ENCODE results near the gene IL11. TPM values are rescaled to one million over a fixed set of nuclear protein-coding genes. Genes with fewer than 3 reads are reported as not detected.
"Not testable (repeated sequence)": the region's sequence is repeated elsewhere in the genome, so short reads cannot be mapped to it uniquely, and the experiment has no call there.

Gene IL11
- total RNA-seq, 2 experiments from 2014 or later, result 0.09 to 0.18 TPM

DNA sequence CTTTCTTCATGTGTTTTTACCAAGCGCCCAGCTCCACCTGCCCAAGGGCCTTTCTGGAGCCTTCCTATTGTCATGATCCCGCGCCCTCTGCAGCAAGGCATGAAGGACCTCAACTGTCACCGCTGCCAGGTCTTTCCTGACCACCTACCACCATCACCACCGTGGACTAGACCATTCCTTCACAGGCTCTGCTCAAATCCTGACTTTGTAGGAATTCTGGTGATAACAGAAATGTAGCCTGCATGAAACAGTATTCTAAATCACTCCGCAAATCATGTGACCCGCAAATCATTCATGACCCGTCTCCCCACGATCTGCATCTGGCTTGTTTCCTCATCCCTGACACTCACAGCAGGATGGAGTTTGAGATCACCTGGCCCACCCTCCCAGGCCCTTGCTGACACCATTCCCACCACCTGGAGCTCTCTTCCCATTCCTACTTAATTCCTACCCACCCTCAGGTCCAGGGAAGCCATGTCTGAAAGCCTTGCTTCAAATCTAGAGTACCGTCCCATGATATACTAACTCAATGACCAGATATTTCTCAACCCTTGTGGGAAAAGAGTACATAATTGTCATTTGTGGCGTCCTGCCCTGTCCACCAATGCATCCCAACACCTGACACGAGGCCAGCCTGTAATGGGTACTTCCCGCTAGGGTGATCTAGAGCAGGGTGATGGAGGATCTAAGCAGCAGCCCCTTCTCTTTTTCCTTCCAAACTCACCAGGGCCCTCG, 36.0 kb upstream of the IL11 start:
- Mint-ChIP-seq H3K27ac (peak overlapping the region; percentile 85), H3K4me3 (peak overlapping the region; percentile 90), H3K4me1 (peaks cover 24% of the 10 kb centered on the region), H3K36me3 (ENCODE audit: low read depth) (peaks cover 55% of the 10 kb centered on the region), H3K27me3 (no peaks in the 10 kb centered on the region), H3K9me3 (ENCODE audit: low read depth) (peaks cover 4% of the 10 kb centered on the region)
- ChIA-PET POLR2A (interaction anchor here (0.7 to 4.4 kb wide), 6 partner anchors 8 to 98 kb away, joined by 3 to 41 read pairs (median 6); partner anchors contain the start of genes KMT5C and TMEM238), CTCF (no interaction called here)
- no peak for ATAC-seq
- intact Hi-C loops (cut with DNase I, micrococcal nuclease), result loop anchor here in 1 of 2 experiments (5.0 kb wide), 1 partner anchor 46 kb away; no protein-coding TSS in a partner anchor
- DNase-seq, result no peak

DNA sequence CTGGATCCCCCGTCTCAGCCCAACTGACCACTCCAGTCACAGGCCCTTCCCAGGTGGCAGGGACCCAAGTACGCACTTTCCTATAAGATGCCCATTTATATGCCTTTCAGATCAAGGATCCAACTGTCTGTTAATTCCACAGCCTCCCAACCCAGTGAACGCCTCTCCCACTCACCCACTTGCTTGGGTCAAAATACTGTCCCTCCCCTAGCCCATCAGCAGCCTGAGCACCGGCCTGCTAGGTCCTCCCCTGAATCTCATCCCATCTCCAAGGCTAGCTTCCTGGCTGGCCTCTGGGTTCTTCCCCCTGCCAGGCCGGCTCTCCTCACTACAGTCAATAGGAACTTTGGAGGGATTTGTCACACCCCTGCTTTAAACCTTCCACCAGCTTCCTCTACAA, 35.4 kb upstream of the IL11 start:
- intact Hi-C loops (cut with DNase I, micrococcal nuclease), result loop anchor here in 1 of 2 experiments (5.0 kb wide), 1 partner anchor 47 kb away; no protein-coding TSS in a partner anchor
- ChIA-PET POLR2A (interaction anchor here (0.7 to 4.4 kb wide), 5 partner anchors 13 to 98 kb away, joined by 3 to 41 read pairs (median 5); partner anchors contain the start of genes KMT5C and TMEM238), CTCF (no interaction called here)
- H3K9me3 Mint-ChIP-seq (ENCODE audit: low read depth), result peaks cover 4% of the 10 kb centered on the region
- H3K4me1 Mint-ChIP-seq, result peaks cover 24% of the 10 kb centered on the region
- DNase-seq, result no peak
- peak overlapping the region; percentile 90 for H3K4me3 Mint-ChIP-seq
- H3K27ac Mint-ChIP-seq, result peak overlapping the region; percentile 85
- H3K27me3 Mint-ChIP-seq, result no peaks in the 10 kb centered on the region
- no peak for ATAC-seq
- peaks cover 56% of the 10 kb centered on the region for H3K36me3 Mint-ChIP-seq (ENCODE audit: low read depth)

- POLR2A ChIA-PET, result interaction anchor here (0.6 to 1.5 kb wide), 4 partner anchors 12 to 147 kb away, joined by 3 read pairs; no protein-coding TSS in a partner anchor
- no peak for ATAC-seq
- no peaks in the 10 kb centered on the region for H3K27me3 Mint-ChIP-seq
- CTCF ChIA-PET, result no interaction called here
- H3K4me1 Mint-ChIP-seq, result peaks cover 37% of the 10 kb centered on the region
- H3K27ac Mint-ChIP-seq, result no peak overlapping the region
- no peaks in the 10 kb centered on the region for H3K9me3 Mint-ChIP-seq (ENCODE audit: low read depth)
- no peak for DNase-seq
- intact Hi-C loops (cut with DNase I, micrococcal nuclease), result no loop called here
- peaks cover 52% of the 10 kb centered on the region for H3K36me3 Mint-ChIP-seq (ENCODE audit: low read depth)
- no peak overlapping the region for H3K4me3 Mint-ChIP-seq
These were observed 32.2 kb upstream of the IL11 start for GRCh38 chr19:55402509-55402908.

GRCh38 chr19:55401390-55401789, 31.1 kb upstream of the IL11 start:
- intact Hi-C loops (cut with DNase I, micrococcal nuclease); H3K27me3 Mint-ChIP-seq; H3K4me3 Mint-ChIP-seq; H3K9me3 Mint-ChIP-seq (ENCODE audit: low read depth); ATAC-seq; H3K27ac Mint-ChIP-seq; CTCF ChIA-PET; DNase-seq: not testable (repeated sequence)
- POLR2A ChIA-PET, result interaction anchor here (0.5 to 1.5 kb wide), 2 partner anchors 146 to 200 kb away, joined by 3 read pairs; no protein-coding TSS in a partner anchor
- Mint-ChIP-seq H3K36me3 (ENCODE audit: low read depth) (peaks cover 45% of the 10 kb centered on the region), H3K4me1 (peaks cover 35% of the 10 kb centered on the region)

DNA sequence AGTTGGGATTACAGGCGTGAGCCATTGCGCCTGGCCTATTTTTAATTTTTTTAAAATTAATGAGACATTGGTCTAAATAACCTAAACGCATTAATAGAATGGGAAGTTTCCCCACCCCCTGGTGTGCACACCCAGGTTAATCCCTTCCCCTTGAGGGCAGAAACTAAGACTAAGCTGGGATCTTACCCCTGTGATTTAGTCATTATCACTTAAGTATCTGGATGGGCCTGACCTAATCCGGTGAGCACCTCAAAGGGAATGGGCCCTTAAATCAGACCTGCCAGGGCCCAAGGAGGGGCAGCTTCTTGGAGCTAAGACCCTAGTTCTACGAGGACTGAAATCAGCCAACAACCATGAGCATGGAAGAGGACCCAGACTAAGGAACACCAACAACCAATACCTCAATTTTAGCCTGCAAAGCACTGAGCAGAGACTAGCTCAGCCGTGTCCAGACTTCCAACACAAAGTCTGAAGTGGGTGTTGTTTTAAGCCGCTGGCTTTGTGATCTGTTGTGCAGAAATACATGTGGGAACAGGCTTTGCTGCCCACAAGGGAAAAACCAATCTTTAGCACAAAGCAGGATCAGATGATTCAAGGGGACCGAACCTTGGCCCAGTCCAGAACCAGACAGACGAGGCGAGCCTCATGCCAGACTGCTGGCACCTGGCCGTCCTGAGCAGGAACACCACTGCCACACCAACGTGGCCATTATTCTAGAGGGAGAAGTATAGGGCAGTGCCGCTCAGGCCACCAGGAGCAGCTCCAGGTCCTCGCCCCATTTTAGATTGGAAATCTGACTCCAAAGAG, 30.2 kb upstream of the IL11 start:
- peaks cover 36% of the 10 kb centered on the region for H3K36me3 Mint-ChIP-seq (ENCODE audit: low read depth)
- ATAC-seq (no peak), DNase-seq (no peak)
- H3K4me1 Mint-ChIP-seq, result peaks cover 26% of the 10 kb centered on the region
- CTCF ChIA-PET, result no interaction called here
- no peaks in the 10 kb centered on the region for H3K27me3 Mint-ChIP-seq
- H3K9me3 Mint-ChIP-seq (ENCODE audit: low read depth), result no peaks in the 10 kb centered on the region
- POLR2A ChIA-PET, result interaction anchor here (0.5 to 3.2 kb wide), 3 partner anchors 7 to 201 kb away, joined by 3 to 14 read pairs (median 3); partner anchors contain the start of gene UBE2S
- intact Hi-C loops (cut with DNase I, micrococcal nuclease), result no loop called here
- no peak overlapping the region for H3K4me3 Mint-ChIP-seq
- no peak overlapping the region for H3K27ac Mint-ChIP-seq

- CTCF ChIA-PET, result interaction anchor here (0.7 kb wide), 1 partner anchor 14 kb away, joined by 3 read pairs; the partner anchor contains the start of gene TMEM238
- no peaks in the 10 kb centered on the region for H3K27me3 Mint-ChIP-seq
- POLR2A ChIA-PET, result interaction anchor here (0.6 to 3.2 kb wide), 3 partner anchors 9 to 257 kb away, joined by 3 to 14 read pairs (median 3); partner anchors contain the start of gene UBE2S
- peaks cover 22% of the 10 kb centered on the region for H3K4me1 Mint-ChIP-seq
- H3K9me3 Mint-ChIP-seq (ENCODE audit: low read depth), result no peaks in the 10 kb centered on the region
- ATAC-seq (peak; percentile 80), DNase-seq (no peak)
- H3K36me3 Mint-ChIP-seq (ENCODE audit: low read depth), result peaks cover 25% of the 10 kb centered on the region
- H3K27ac Mint-ChIP-seq, result peak overlapping the region; percentile 14
- intact Hi-C loops (cut with DNase I, micrococcal nuclease), result no loop called here
- no peak overlapping the region for H3K4me3 Mint-ChIP-seq
These were observed 28.1 kb upstream of the IL11 start for GRCh38 chr19:55398200-55398925.

DNA sequence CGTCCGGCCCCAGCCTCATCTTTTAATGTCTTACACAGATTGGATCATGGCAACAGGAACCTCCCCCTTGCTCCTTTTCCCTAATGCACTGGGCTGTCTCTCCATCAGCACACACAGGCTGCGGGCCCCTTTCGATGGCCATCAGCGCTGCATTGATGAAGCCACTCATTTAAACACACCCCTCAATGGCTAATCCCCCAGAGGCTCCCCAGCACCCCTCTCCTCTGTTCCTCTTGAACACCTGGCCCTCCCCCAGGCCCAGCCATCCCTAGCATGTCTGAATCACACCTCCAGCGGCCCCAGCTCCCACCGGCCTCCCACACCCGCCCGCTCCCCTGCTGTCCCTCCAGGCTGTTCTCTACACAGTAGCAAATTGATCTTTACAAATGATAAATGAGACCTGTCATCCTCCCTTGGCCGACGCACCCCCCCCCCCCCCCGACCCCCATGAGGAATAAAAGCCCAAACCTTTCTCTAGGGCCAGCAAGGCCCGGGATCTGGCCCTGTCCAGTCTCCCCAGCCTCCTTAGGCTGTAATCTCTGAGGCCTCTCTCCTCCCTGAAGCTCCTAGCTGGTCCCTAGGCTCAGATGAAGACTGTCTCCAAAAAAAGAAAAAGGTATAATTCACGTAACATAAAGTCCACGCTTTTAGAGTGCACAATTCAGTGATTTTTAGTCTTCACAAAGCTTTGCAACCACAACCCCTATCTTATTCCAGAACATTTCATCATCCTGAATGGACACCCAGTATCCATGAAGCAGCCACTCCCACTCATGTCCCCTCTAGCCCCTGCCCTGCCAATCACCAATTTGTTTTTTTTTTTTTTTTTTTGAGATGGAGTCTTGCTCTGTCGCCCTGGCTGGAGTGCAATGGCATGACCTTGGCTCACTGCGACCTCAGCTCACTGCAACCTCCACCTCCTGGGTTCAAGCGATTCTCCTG, 22.8 kb upstream of the IL11 start:
- ChIA-PET CTCF (interaction anchor here (0.6 kb wide), 1 partner anchor 92 kb away, joined by 3 read pairs; no protein-coding TSS in a partner anchor), POLR2A (interaction anchor here (1.3 to 1.5 kb wide), 2 partner anchors 9 to 14 kb away, joined by 3 to 6 read pairs; partner anchors contain the start of gene UBE2S)
- no peak overlapping the region for H3K4me3 Mint-ChIP-seq
- H3K36me3 Mint-ChIP-seq (ENCODE audit: low read depth), result peaks cover 25% of the 10 kb centered on the region
- H3K27me3 Mint-ChIP-seq, result no peaks in the 10 kb centered on the region
- ATAC-seq (no peak), DNase-seq (no peak)
- peaks cover 25% of the 10 kb centered on the region for H3K4me1 Mint-ChIP-seq
- intact Hi-C loops (cut with DNase I, micrococcal nuclease), result no loop called here
- H3K9me3 Mint-ChIP-seq (ENCODE audit: low read depth), result no peaks in the 10 kb centered on the region
- H3K27ac Mint-ChIP-seq, result no peak overlapping the region

- no peak for ATAC-seq
- no peak overlapping the region for H3K4me3 Mint-ChIP-seq
- CTCF ChIA-PET, result no interaction called here
- POLR2A ChIA-PET, result interaction anchor here (1.5 kb wide), 1 partner anchor 15 kb away, joined by 6 read pairs; the partner anchor contains the start of gene UBE2S
- H3K27ac Mint-ChIP-seq, result no peak overlapping the region
- H3K4me1 Mint-ChIP-seq, result peaks cover 29% of the 10 kb centered on the region
- DNase-seq, result no peak
- peaks cover 36% of the 10 kb centered on the region for H3K36me3 Mint-ChIP-seq (ENCODE audit: low read depth)
- intact Hi-C loops (cut with DNase I, micrococcal nuclease), result no loop called here
- H3K27me3 Mint-ChIP-seq, result no peaks in the 10 kb centered on the region
- no peaks in the 10 kb centered on the region for H3K9me3 Mint-ChIP-seq (ENCODE audit: low read depth)
These were observed 21.7 kb upstream of the IL11 start for GRCh38 chr19:55391702-55392615.

DNA sequence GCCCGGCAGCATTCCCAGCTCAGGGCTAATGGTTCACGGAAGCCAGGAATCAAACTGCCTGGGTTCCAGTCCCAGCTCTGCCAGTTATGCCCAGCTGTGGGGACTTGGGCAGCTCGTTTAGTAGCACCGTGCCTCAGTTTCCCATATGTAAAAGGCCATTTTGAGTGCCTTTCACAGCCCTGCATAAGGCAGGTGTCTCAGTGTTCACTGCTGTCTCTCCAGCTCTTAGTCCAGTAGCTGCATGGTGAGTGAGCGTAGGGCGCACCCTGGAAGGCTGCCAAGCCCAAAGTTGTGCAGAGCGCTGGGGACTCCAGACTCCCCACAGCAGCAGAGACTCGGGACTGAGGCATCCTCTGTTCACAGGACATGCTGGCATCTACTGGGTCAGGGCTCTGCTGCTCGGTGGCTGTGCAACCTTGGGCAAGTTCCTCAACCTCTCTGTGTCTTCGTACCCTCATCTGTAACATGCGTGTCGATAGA, 21.0 kb upstream of the IL11 start:
- Mint-ChIP-seq H3K36me3 (ENCODE audit: low read depth) (peaks cover 43% of the 10 kb centered on the region), H3K9me3 (ENCODE audit: low read depth) (no peaks in the 10 kb centered on the region), H3K27ac (no peak overlapping the region), H3K27me3 (no peaks in the 10 kb centered on the region), H3K4me3 (no peak overlapping the region), H3K4me1 (peaks cover 31% of the 10 kb centered on the region)
- intact Hi-C loops (cut with DNase I, micrococcal nuclease), result no loop called here
- DNase-seq (no peak), ATAC-seq (no peak)
- ChIA-PET CTCF (interaction anchor here (0.5 to 1.7 kb wide), 2 partner anchors 90 to 112 kb away, joined by 3 read pairs; no protein-coding TSS in a partner anchor), POLR2A (interaction anchor here (0.6 to 4.0 kb wide), 3 partner anchors 15 to 132 kb away, joined by 3 to 41 read pairs (median 5); partner anchors contain the start of genes ISOC2, PPP6R1 and UBE2S)

Measured in activated CD4-positive, alpha-beta T cell treated with anti-CD3 and anti-CD28 coated beads for 36 hours (primary cell).